Activated T-helper 17 cell treated with anti-CD3 and anti-CD28 coated beads, Interleukin-2, amount 50 U/mL, for 72 hours (primary cell): ENCODE measurements around the gene MPV17. TPM values are rescaled to one million over a fixed set of nuclear protein-coding genes. Genes with fewer than 3 reads are reported as not detected.

Experiments
- ATAC-seq: fragments of 150-1000 bp; cut with Tn5 transposase; replicated peaks from 2 replicates; pipeline ENCODE4 v1.10.0; 2021; ENCODE audit warnings: mild to moderate bottlenecking, moderate library complexity
- H3K27ac Mint-ChIP-seq: one replicate; pipeline ENCODE4 v1.8.0; 2022; ENCODE audit warnings: mixed read lengths
- H3K27me3 Mint-ChIP-seq: one replicate; pipeline ENCODE4 v1.8.0; 2022; ENCODE audit warnings: mixed read lengths
- H3K36me3 Mint-ChIP-seq: one replicate; pipeline ENCODE4 v1.8.0; 2022; ENCODE audit warnings: low read depth, mild to moderate bottlenecking, mixed read lengths
- H3K4me1 Mint-ChIP-seq: one replicate; pipeline ENCODE4 v1.8.0; 2022; ENCODE audit warnings: mixed read lengths
- H3K4me3 Mint-ChIP-seq: one replicate; pipeline ENCODE4 v1.8.0; 2022; ENCODE audit warnings: mild to moderate bottlenecking, mixed read lengths
- H3K9me3 Mint-ChIP-seq: one replicate; pipeline ENCODE4 v1.8.0; 2022; ENCODE audit warnings: mixed read lengths
- total RNA-seq, 2 donors: library from RNA; stranded (reverse); gene quantifications; one replicate each; pipeline ENCODE4 v1.2.3, GENCODE V29; 2022

The MPV17 gene
- total RNA-seq, 2 donors from 2014 or later = 77.2 to 89.2 TPM

DNA sequence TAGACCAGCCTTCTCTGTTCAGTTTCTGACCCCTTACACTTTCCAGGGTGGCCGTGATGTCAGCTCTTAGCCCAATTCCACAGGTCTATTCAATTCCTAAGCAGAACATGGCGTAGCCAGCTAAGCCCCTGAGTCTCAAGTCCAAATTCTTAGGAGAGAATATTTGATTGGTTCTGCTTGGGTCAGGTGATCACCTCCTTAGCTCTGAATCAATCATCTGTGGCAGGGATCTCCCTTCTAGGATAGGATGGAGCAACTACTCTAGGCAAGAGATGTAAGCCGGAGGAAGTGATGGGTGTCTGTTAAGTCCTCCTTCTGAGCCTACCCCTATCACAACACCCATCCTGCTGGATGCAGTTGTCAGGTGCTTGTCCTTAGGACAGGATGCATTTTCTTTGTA, 25.7 kb downstream of the MPV17 start:
- no peak overlapping the region for H3K27ac Mint-ChIP-seq
- H3K27me3 Mint-ChIP-seq = peaks cover 20% of the 10 kb centered on the region
- H3K36me3 Mint-ChIP-seq = no peaks in the 10 kb centered on the region
- ATAC-seq = no peak
- no peaks in the 10 kb centered on the region for H3K4me1 Mint-ChIP-seq
- no peaks in the 10 kb centered on the region for H3K9me3 Mint-ChIP-seq
- no peak overlapping the region for H3K4me3 Mint-ChIP-seq

DNA sequence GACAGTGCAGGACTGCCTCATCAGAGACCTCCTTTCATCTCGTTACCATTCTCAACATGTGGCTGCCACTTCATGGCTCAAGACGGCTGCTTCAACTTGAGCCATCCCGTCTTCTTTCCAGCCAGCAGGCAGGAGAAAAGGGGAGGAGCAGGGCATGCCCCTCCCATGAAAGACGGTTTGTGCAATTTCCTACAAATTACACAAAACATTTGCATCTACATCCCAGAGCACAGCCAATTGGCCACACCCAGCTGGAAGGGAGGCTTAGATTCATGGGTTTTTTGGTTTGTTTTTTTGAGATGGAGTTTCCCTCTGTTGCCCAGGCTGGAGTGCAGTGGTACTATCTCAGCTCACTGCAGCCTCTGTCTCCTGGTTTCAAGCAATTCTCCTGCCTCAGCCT, 26.4 kb downstream of the MPV17 start:
- Mint-ChIP-seq H3K4me1 (no peaks in the 10 kb centered on the region), H3K27ac (no peak overlapping the region), H3K27me3 (peaks cover 27% of the 10 kb centered on the region), H3K36me3 (no peaks in the 10 kb centered on the region), H3K4me3 (no peak overlapping the region), H3K9me3 (no peaks in the 10 kb centered on the region)
- no peak for ATAC-seq

DNA sequence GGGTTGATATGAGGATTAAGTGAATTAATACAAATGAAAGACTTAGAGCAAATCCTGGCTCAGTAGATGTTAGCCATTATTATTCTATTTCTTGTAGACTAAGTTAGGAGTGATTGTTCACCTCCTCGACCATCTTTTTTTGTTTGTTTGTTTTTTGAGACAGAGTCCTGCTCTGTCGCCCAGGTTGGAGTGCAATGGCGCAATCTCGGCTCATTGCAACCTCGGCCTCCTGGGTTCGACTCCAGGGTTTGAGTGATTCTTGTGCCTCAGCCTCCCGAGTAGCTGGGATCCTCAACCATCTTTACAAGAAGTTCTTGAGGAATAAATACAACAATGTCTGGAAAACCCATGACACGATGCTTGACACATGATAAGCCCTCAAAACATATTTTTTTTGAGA, 28.0 kb downstream of the MPV17 start:
- H3K36me3 Mint-ChIP-seq = no peaks in the 10 kb centered on the region
- H3K9me3 Mint-ChIP-seq = no peaks in the 10 kb centered on the region
- H3K27me3 Mint-ChIP-seq = peaks cover 28% of the 10 kb centered on the region
- ATAC-seq = no peak
- H3K27ac Mint-ChIP-seq = no peak overlapping the region
- H3K4me1 Mint-ChIP-seq = no peaks in the 10 kb centered on the region
- no peak overlapping the region for H3K4me3 Mint-ChIP-seq

DNA sequence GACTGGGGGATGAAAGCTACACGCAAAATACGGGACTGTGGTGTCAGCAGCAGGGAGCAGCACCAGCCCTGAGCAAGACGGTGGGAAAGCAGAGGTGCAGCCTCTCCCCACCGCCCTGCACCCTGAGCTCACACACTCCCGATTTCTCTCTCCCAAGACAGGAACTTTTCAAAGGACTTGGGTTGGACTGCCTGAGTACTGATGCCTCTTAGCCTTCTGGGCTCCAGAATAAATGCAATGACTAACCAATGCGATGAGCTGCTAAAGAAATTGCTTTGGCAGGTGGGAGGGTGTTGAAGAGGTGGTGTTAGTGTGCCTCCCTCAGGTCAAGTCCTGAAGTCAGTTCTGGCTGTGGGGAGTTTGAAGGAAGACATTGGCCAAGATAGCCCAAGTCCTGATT, 31.0 kb downstream of the MPV17 start:
- ATAC-seq = no peak
- Mint-ChIP-seq H3K27me3 (peaks cover 25% of the 10 kb centered on the region), H3K9me3 (no peaks in the 10 kb centered on the region), H3K4me3 (no peak overlapping the region), H3K4me1 (no peaks in the 10 kb centered on the region), H3K27ac (no peak overlapping the region), H3K36me3 (no peaks in the 10 kb centered on the region)

DNA sequence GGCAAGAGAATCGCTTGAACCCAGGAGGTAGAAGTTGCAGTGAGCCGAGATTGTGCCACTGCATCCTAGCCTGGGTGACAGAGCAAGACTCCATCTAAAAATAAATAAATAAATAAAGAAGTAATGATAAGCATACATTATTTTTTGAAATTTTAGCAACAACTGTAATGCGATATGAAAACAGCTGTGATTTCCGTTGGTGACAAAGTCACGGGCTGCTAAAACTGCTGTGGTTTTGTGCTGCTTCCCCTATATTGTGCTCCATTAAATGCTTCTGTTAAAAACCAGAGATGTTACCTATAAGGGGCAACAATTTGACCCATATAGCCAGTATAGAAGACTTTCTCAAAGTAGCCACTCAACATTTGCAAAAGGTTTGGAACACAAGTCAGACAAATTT, 32.3 kb downstream of the MPV17 start:
- Mint-ChIP-seq H3K27me3 (peaks cover 22% of the 10 kb centered on the region), H3K9me3 (no peaks in the 10 kb centered on the region), H3K4me3 (no peak overlapping the region), H3K36me3 (no peaks in the 10 kb centered on the region), H3K27ac (no peak overlapping the region), H3K4me1 (no peaks in the 10 kb centered on the region)
- ATAC-seq = no peak

DNA sequence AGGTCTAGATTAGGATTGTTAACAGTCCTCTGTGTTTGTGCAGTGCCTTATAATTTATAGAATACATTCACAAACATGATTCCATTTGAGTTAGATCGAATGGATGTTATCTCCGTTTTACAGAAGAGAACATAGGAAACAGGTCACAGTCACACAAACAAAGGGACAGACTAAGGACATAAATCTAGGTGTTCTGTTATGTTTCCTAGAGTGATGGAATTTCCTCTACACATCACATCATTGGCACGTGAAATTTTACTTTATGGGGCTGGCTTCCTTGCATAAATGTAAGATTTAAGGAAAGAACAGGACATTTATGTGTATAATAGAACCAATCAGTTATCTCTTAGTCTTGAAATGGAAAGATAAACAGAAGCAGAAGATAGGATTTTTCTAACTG, 34.3 kb downstream of the MPV17 start:
- Mint-ChIP-seq H3K9me3 (no peaks in the 10 kb centered on the region), H3K36me3 (no peaks in the 10 kb centered on the region), H3K4me1 (no peaks in the 10 kb centered on the region), H3K4me3 (no peak overlapping the region), H3K27ac (no peak overlapping the region), H3K27me3 (peaks cover 25% of the 10 kb centered on the region)
- ATAC-seq = no peak

DNA sequence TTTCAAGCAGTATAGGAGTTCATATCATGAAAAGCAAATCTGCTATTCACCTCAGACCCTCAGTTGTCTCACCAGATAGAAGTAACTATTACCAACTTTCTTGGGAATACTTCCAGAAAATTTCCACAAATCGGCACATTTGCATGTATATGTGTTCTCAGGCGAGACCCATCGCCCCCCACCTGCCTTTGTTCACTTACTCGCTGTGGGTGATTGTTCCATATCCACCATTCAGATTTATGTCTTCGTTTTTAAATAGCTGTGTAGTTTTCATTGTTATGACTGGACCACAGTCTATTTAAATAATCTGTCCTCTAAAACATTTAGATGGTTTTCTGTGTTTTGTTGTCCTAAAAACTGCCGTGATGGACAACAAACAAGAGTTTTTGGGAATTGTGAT, 37.4 kb downstream of the MPV17 start:
- H3K27me3 Mint-ChIP-seq = peaks cover 30% of the 10 kb centered on the region
- H3K4me1 Mint-ChIP-seq = no peaks in the 10 kb centered on the region
- H3K36me3 Mint-ChIP-seq = no peaks in the 10 kb centered on the region
- H3K27ac Mint-ChIP-seq = no peak overlapping the region
- no peaks in the 10 kb centered on the region for H3K9me3 Mint-ChIP-seq
- no peak overlapping the region for H3K4me3 Mint-ChIP-seq
- ATAC-seq = no peak

DNA sequence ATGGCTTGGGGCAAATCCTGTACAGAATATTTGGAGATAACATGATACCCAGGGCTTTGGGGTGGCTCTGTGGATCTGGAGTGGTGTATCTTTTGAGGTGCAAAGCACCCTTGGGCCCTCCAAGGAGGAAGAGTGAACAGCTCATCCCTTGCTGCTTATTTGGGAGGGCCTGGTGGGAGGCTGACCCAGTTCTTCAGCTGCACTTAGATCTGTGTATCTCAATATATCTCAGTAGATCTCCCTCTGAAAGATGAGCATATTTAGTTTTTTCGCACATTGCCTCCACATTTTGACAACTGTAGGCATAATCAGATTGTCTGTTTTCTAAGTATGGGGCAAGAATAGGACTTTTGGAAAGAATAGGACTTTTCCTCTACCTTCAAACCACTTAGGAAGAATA, 37.9 kb downstream of the MPV17 start:
- ATAC-seq = no peak
- Mint-ChIP-seq H3K27ac (no peak overlapping the region), H3K4me3 (no peak overlapping the region), H3K36me3 (no peaks in the 10 kb centered on the region), H3K4me1 (peaks cover 2% of the 10 kb centered on the region), H3K27me3 (peaks cover 31% of the 10 kb centered on the region), H3K9me3 (no peaks in the 10 kb centered on the region)

DNA sequence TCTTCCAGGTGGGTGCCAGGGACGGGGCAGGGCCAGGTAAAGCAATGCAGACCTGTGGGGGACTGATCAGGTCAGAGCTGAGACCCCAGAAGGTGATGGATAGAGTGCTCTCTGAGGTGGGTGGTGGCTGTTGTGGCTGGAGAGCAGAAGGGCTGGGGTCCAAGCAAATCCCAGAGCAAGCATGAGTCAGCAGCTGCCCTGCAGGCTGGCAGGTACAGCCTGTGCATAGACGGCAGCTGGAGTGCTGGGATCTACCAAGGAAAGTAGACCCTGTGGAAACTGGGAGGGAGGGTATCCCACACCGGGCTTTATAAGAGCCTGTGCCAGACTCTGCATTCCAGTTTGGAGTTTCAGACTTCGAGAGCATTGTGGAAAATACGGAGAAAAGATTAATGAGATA, 40.0 kb downstream of the MPV17 start:
- no peaks in the 10 kb centered on the region for H3K9me3 Mint-ChIP-seq
- H3K36me3 Mint-ChIP-seq = no peaks in the 10 kb centered on the region
- peaks cover 23% of the 10 kb centered on the region for H3K27me3 Mint-ChIP-seq
- H3K27ac Mint-ChIP-seq = no peak overlapping the region
- no peak overlapping the region for H3K4me3 Mint-ChIP-seq
- H3K4me1 Mint-ChIP-seq = peaks cover 5% of the 10 kb centered on the region
- ATAC-seq = no peak

DNA sequence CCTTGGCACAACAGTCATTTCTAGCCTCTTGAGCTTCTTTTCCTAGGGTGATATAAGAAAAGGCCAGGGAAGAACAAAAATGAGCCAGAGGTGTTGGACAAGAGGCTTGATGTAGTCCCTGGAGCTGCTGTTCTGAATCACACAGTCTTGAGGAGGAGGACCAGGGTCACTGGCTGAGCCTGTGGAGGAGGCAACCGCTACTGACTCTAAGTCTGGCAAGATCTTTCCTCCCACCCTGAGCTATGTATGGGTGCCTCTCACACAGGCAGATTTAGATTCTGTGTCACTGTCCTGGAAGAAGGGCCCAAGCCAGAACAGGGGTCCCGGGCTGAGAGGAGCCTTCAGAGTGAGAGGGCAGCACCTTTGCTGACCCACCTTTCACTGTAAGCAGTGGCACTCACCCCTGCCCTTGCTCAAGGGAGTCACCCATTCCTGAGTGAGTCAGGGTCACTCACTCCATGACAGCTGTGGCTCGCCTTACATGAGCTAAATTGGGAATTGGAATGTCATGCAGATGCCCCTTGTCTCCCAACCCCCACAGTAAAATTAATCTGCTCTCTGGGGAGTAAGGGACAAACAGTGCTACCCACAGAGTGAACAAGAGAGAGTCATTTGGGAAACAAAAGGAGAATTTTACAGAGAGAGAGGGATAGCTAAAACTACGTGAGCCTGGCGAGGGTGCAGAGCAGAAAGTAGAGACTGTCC, 40.9 kb downstream of the MPV17 start, which contains the start of gene TRIM54:
Gene TRIM54, plus strand, starts transcription at position 575 of the 705 bp plus-strand sequence. CDS start 303 bp downstream, outside the sequence.
- no peak within 1 kb of the TSS for H3K4me3 Mint-ChIP-seq
- ATAC-seq = no peak
- H3K36me3 Mint-ChIP-seq = no peaks in the 10 kb centered on the region
- H3K4me1 Mint-ChIP-seq = peaks cover 5% of the 10 kb centered on the region
- H3K27ac Mint-ChIP-seq = no peak within 1 kb of the TSS
- peaks cover 27% of the 10 kb centered on the region for H3K27me3 Mint-ChIP-seq
- no peaks in the 10 kb centered on the region for H3K9me3 Mint-ChIP-seq

DNA sequence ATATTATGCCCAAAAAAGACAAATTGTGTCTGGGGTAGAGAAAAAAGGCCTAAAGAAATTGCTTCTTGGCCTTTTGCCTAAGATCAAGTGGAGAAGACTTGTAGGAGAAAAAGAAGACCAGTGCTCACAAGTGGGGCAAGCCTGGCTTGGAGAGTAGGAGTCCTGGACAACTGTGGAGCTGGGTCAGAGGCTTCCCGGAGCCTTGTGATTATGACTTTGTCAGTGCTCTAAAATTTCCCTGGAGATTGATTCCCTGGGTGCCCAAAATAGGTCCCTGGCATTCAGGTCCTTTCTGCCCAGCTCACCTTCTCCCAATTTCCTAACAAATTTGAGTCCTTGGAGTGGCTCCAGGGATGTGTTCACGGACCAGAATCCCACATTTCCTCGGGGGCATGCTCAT, 41.5 kb downstream of the MPV17 start:
- H3K4me1 Mint-ChIP-seq = peaks cover 5% of the 10 kb centered on the region
- H3K27ac Mint-ChIP-seq = no peak overlapping the region
- no peak for ATAC-seq
- no peaks in the 10 kb centered on the region for H3K9me3 Mint-ChIP-seq
- H3K27me3 Mint-ChIP-seq = peaks cover 27% of the 10 kb centered on the region
- H3K4me3 Mint-ChIP-seq = no peak overlapping the region
- H3K36me3 Mint-ChIP-seq = no peaks in the 10 kb centered on the region

DNA sequence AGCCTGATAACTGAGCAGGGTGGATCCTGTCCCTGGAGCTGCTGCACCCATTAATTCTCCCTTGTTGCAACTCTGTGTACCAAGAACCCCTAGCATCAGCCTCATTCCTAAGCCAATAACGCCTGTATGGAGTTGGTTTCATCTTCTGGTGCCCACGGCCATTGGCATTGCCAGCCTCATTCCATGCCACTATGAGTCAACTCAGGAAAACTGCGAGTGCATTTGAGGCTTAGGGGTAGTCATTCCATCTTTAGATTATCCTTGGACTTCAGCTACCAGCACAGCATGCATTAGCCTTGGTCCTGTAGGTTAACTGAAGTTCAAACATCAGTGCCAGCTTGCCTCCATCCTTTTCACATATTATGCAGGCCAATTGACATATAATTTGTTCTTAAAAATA, 42.1 kb downstream of the MPV17 start:
- H3K9me3 Mint-ChIP-seq = no peaks in the 10 kb centered on the region
- H3K27ac Mint-ChIP-seq = no peak overlapping the region
- ATAC-seq = no peak
- peaks cover 5% of the 10 kb centered on the region for H3K4me1 Mint-ChIP-seq
- peaks cover 27% of the 10 kb centered on the region for H3K27me3 Mint-ChIP-seq
- no peak overlapping the region for H3K4me3 Mint-ChIP-seq
- H3K36me3 Mint-ChIP-seq = no peaks in the 10 kb centered on the region

DNA sequence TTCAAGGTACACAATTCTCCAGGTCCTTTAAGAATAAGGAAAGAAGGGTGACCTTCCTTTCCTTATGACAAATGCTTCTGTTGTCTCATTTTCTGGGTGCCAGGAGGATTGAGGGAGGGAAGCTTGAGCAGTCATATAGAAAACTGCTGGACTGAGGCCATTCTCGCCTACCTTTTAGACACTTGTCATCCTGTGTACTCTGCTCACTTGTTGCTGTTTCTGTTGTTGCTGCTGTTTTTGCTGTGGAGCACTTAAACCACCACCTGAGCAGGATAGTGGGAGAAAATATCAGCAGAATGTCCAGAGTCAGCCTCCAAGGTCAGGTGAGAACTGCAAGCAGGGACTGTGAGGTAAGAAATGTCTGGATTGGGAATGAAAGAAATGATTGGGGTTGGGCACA, 44.9 kb downstream of the MPV17 start:
- Mint-ChIP-seq H3K27ac (no peak overlapping the region), H3K36me3 (no peaks in the 10 kb centered on the region), H3K27me3 (peaks cover 28% of the 10 kb centered on the region), H3K9me3 (no peaks in the 10 kb centered on the region), H3K4me3 (no peak overlapping the region), H3K4me1 (peaks cover 5% of the 10 kb centered on the region)
- ATAC-seq = no peak

DNA sequence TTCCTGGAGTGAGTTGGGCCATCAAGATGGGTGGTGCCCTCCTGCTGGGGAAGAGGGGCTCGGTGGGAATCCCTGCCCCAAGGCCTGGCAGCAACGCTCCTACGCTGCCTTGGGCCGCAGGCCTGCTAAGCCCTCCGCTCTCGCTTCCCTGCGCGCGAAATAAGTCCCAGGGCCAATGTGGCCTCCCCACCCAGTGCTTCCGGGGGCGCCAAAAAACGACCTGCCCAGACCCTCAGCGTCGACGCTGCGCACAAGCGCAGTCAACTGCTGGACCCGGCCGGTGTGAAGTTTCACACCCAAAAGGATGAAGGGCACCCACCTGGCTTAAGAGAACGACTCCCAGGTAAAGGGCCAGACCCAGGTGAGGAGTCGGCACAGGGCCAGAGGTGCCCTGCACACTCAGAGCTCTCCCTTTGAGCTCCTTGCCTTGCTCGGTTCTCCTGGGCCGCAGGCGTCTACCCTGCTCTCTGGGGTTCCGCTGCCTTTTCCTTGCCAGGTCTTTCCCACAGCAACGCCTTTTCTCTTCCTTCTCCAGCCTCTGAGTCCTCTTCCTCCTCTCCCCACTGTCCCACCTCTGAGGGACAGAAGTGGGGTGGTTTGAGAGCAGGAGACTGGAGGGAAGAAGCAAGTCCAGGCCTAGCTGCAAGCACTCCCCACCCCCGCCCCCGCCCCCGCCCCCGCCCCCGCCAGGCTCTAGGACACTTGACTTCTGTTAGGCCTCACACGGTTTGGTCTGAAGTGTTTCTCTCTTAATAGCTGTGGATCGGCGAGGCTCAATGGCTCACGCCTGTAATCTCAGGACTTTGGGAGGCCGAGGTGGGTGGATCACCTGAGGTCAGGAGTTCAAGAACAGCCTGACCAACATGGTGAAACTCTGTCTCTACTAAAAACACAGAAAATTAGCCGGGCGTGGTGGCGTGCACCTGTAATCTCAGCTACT, 47.4 kb downstream of the MPV17 start, which contains the start of gene DNAJC5G:
Gene DNAJC5G, plus strand, starts transcription at position 223 of the 940 bp plus-strand sequence. CDS start 1,296 bp downstream, outside the sequence.
- H3K4me3 Mint-ChIP-seq = no peak within 1 kb of the TSS
- no peak for ATAC-seq
- peaks cover 5% of the 10 kb centered on the region for H3K4me1 Mint-ChIP-seq
- peaks cover 13% of the 10 kb centered on the region for H3K27me3 Mint-ChIP-seq
- H3K36me3 Mint-ChIP-seq = no peaks in the 10 kb centered on the region
- H3K27ac Mint-ChIP-seq = no peak within 1 kb of the TSS
- no peaks in the 10 kb centered on the region for H3K9me3 Mint-ChIP-seq
